Muscle of back (tissue), 11 donors: ENCODE results near the gene HADH. TPM values are rescaled to one million over a fixed set of nuclear protein-coding genes. Genes with fewer than 3 reads are reported as not detected.
"Not testable (repeated sequence)": the region's sequence is repeated elsewhere in the genome, so short reads cannot be mapped to it uniquely, and the experiment has no call there.

ENCODE experiments used
- DNase-seq, 3 donors: peaks; one replicate each; pipeline versions ENCODE4 v3.0.0 to v3.0.0-alpha.2; 2013
- polyA plus RNA-seq, 10 donors: library from polyadenylated mRNA; unstranded; fragments of 120-200 nt; gene quantifications; one replicate each; pipeline ENCODE4 v1.2.1, GENCODE V29; 2013; ENCODE audit not compliant: insufficient read length in 10 of 10

Gene HADH
- polyA plus RNA-seq, 10 donors = 83.5 to 121 (median 88.0) TPM

GRCh38 chr4:107991945-107992630 lies 2.4 kb downstream of the HADH start:
- DNase-seq = no peak

GRCh38 chr4:107993969-107994368 lies 4.3 kb downstream of the HADH start:
- no peak for DNase-seq

- no peak for DNase-seq
Observed at GRCh38 chr4:107994894-107995293, 5.2 kb downstream of the HADH start.

GRCh38 chr4:107996949-107997788 lies 7.5 kb downstream of the HADH start:
- peak; percentile 17 to 41 (median 27) for DNase-seq

GRCh38 chr4:107997794-107998193 lies 8.1 kb downstream of the HADH start:
- no peak for DNase-seq

- DNase-seq = no peak
Observed at GRCh38 chr4:107999932-108000539, 10.3 kb downstream of the HADH start.

GRCh38 chr4:108001540-108002135 lies 11.9 kb downstream of the HADH start:
- DNase-seq = no peak

- no peak for DNase-seq
Observed at GRCh38 chr4:108003982-108004515, 14.4 kb downstream of the HADH start.

GRCh38 chr4:108004646-108005045 lies 15.0 kb downstream of the HADH start:
- no peak for DNase-seq

GRCh38 chr4:108005807-108006206 lies 16.1 kb downstream of the HADH start:
- no peak for DNase-seq

GRCh38 chr4:108006361-108006760 lies 16.7 kb downstream of the HADH start:
- no peak for DNase-seq

GRCh38 chr4:108007984-108008383 lies 18.3 kb downstream of the HADH start:
- DNase-seq = no peak

GRCh38 chr4:108008721-108009120 lies 19.0 kb downstream of the HADH start:
- DNase-seq = no peak

- peak in 1 of 3 donors; percentile 58 for DNase-seq
Observed at GRCh38 chr4:108010167-108010566, 20.5 kb downstream of the HADH start.

GRCh38 chr4:108012382-108012781 lies 22.7 kb downstream of the HADH start:
- not testable (repeated sequence) for DNase-seq

- no peak for DNase-seq
Observed at GRCh38 chr4:108013327-108013726, 23.6 kb downstream of the HADH start.

GRCh38 chr4:108013955-108014354 lies 24.3 kb downstream of the HADH start:
- no peak for DNase-seq

- DNase-seq = peak; percentile 78 to 87 (median 84)
Observed at GRCh38 chr4:108018040-108018883, 28.6 kb downstream of the HADH start.

GRCh38 chr4:108018884-108019187 lies 29.1 kb downstream of the HADH start:
- DNase-seq = no peak

GRCh38 chr4:108024085-108024877 lies 34.6 kb downstream of the HADH start:
- no peak for DNase-seq

- no peak for DNase-seq
Observed at GRCh38 chr4:108024878-108025165, 35.1 kb downstream of the HADH start.
